HepG2 (cell line): Measurements from ENCODE around the gene FAM229B. TPM values are rescaled to one million over a fixed set of nuclear protein-coding genes. Genes with fewer than 3 reads are reported as not detected.

Experiments used
- BRD4 ChIP-seq: sonication (generic); formaldehyde crosslinking; IDR thresholded peaks from 2 replicates; pipeline ENCODE4 v1.4.0; 2020; ENCODE audit warnings: missing genetic modification reagents
- FUBP1 ChIP-seq: sonication (generic); formaldehyde crosslinking; IDR thresholded peaks from 2 replicates; pipeline ENCODE4 v1.5.1; 2020; ENCODE audit warnings: missing genetic modification reagents, mild to moderate bottlenecking, borderline replicate concordance
- IKZF5 ChIP-seq: IDR thresholded peaks from 2 replicates; pipeline ENCODE4 v1.6.1; 2018; ENCODE audit warnings: missing genetic modification reagents, mild to moderate bottlenecking, missing compliant biosample characterization
- KDM5A ChIP-seq: fragments of 200-600 bp; sonication (generic); IDR thresholded peaks from 2 replicates; pipeline ENCODE4 v1.7.0; 2018; ENCODE audit warnings: antibody characterized with exemption, mild to moderate bottlenecking, low read length, borderline replicate concordance
- LRRFIP1 ChIP-seq: sonication (generic); formaldehyde crosslinking; conservative IDR thresholded peaks from 2 replicates; pipeline ENCODE4 v1.4.0; 2020; ENCODE audit warnings: missing genetic modification reagents
- MAF1 ChIP-seq: sonication (generic); formaldehyde crosslinking; IDR thresholded peaks from 2 replicates; pipeline ENCODE4 v1.5.0; 2020; ENCODE audit warnings: missing genetic modification reagents, borderline replicate concordance
- MAFF ChIP-seq: IDR thresholded peaks from 2 replicates; pipeline ENCODE4 v1.6.1; 2011; ENCODE audit warnings: low read depth, low read length, improper control_type of control experiment
- NFKBIZ ChIP-seq: IDR thresholded peaks from 2 replicates; pipeline ENCODE4 v1.6.1; 2018; ENCODE audit warnings: missing genetic modification reagents, missing compliant biosample characterization
- NFRKB ChIP-seq: fragments of 450-650 bp; IDR thresholded peaks from 2 replicates; pipeline ENCODE4 v1.6.1; 2017
- NPAS2 ChIP-seq: sonication (generic); formaldehyde crosslinking; IDR thresholded peaks from 2 replicates; pipeline ENCODE4 v1.8.0; 2022; ENCODE audit warnings: mild to moderate bottlenecking, missing genetic modification reagents, borderline replicate concordance
- RAD21 ChIP-seq: fragments of 450-650 bp; formaldehyde crosslinking; IDR thresholded peaks from 2 replicates; pipeline ENCODE4 v1.5.0; 2020; ENCODE audit warnings: mild to moderate bottlenecking
- RFXAP ChIP-seq: sonication (generic); formaldehyde crosslinking; IDR thresholded peaks from 2 replicates; pipeline ENCODE4 v1.4.0; 2020; ENCODE audit warnings: missing genetic modification reagents, borderline replicate concordance
- XRCC5 ChIP-seq: fragments of 200-400 bp; formaldehyde crosslinking; optimal IDR thresholded peaks from 2 replicates; pipeline ENCODE3; 2017; ENCODE audit warnings: mild to moderate bottlenecking, low read length
- ZBTB34 ChIP-seq: sonication (generic); formaldehyde crosslinking; IDR thresholded peaks from 2 replicates; pipeline ENCODE4 v1.8.0; 2022; ENCODE audit warnings: mild to moderate bottlenecking, missing genetic modification reagents
- ZFY ChIP-seq: sonication (generic); formaldehyde crosslinking; IDR thresholded peaks from 2 replicates; pipeline ENCODE4 v1.4.0; 2020; ENCODE audit warnings: missing genetic modification reagents
- ZKSCAN1 ChIP-seq: fragments of 150-350 bp; IDR thresholded peaks from 2 replicates; pipeline ENCODE4 v1.6.1; 2014; ENCODE audit warnings: low read length
- ZNF639 ChIP-seq: conservative IDR thresholded peaks from 2 replicates; pipeline ENCODE4 v1.6.1; 2018; ENCODE audit warnings: missing genetic modification reagents
- ZNF644 ChIP-seq: IDR thresholded peaks from 2 replicates; pipeline ENCODE4 v1.6.1; 2016; ENCODE audit warnings: low read depth
- ZNF691 ChIP-seq: sonication (generic); formaldehyde crosslinking; IDR thresholded peaks from 2 replicates; pipeline ENCODE4 v1.4.0; 2020; ENCODE audit warnings: missing genetic modification reagents, low read depth, mild to moderate bottlenecking, borderline replicate concordance
- ZNF737 ChIP-seq: sonication (generic); formaldehyde crosslinking; IDR thresholded peaks from 2 replicates; pipeline ENCODE4 v1.5.0; 2020; ENCODE audit warnings: missing genetic modification reagents, mild to moderate bottlenecking, borderline replicate concordance
- ZNF772 ChIP-seq: sonication (generic); formaldehyde crosslinking; IDR thresholded peaks from 2 replicates; pipeline ENCODE4 v1.5.0; 2020; ENCODE audit warnings: mild to moderate bottlenecking, missing genetic modification reagents
- ZNF782 ChIP-seq: sonication (generic); formaldehyde crosslinking; IDR thresholded peaks from 2 replicates; pipeline ENCODE4 v1.4.0; 2020; ENCODE audit warnings: missing genetic modification reagents, mild to moderate bottlenecking, borderline replicate concordance
- ZSCAN12 ChIP-seq: sonication (generic); formaldehyde crosslinking; IDR thresholded peaks from 2 replicates; pipeline ENCODE4 v1.9.0; 2021; ENCODE audit warnings: mild to moderate bottlenecking, missing genetic modification reagents
- polyA plus RNA-seq, 8 experiments: library from polyadenylated mRNA; depleted of rRNA in 3 of 8; stranded (reverse) in 7 of 8; unstranded in 1 of 8; fragments of >200 nt; fragmentation: Illumina TruSeq in 4 of 8; extraction: Trizol in 4 of 8; gene quantifications; 2 replicates each; pipeline versions ENCODE4 v1.2.1 to v1.2.3, GENCODE V29; 2011 to 2016; ENCODE audit warnings: low read depth in 4 of 8, missing spikeins in 1 of 8, mixed read lengths in 1 of 8; ENCODE audit not compliant: insufficient read depth in 1 of 8
- total RNA-seq, 5 experiments: library from RNA; depleted of rRNA; stranded (reverse); fragments of >200 nt; fragmentation: Illumina TruSeq; extraction: Trizol; gene quantifications; 2 replicates each; pipeline ENCODE4 v1.2.3, GENCODE V29; 2016; ENCODE audit warnings: low read depth in 1 of 5

Gene FAM229B
- total and polyA plus RNA-seq, 2 of the 13 experiments (the other 11 are each of a cell fraction or from before 2014, with no cell fraction given) = 11.3 to 19.5 TPM

GRCh38 chr6:112145080-112145573 lies 57.7 kb downstream of the FAM229B start (continued):
- TF ChIP-seq ZBTB34 (CRISPR knock-in tag) = no peak
- TF ChIP-seq MAF1 = no peak
- TF ChIP-seq NFRKB = no peak
- no peak for TF ChIP-seq ZNF639 (CRISPR knock-in tag)
- no peak for TF ChIP-seq LRRFIP1 (CRISPR knock-in tag)
- no peak for TF ChIP-seq RAD21 (CRISPR knock-in tag)
- TF ChIP-seq ZSCAN12 = no peak
- no peak; the same call in 1 of the 2 replicates for TF ChIP-seq FUBP1
- no peak for TF ChIP-seq NPAS2
- no peak for TF ChIP-seq MAFF
- TF ChIP-seq ZNF644 (CRISPR knock-in tag) = peak; percentile 49; the same call in 1 of the 2 replicates
- no peak for TF ChIP-seq ZNF782 (CRISPR knock-in tag)
- TF ChIP-seq RFXAP (CRISPR knock-in tag) = no peak
- no peak for TF ChIP-seq BRD4 (CRISPR knock-in tag)
- no peak for TF ChIP-seq ZFY (CRISPR knock-in tag)
- no peak for TF ChIP-seq NFKBIZ
- no peak for TF ChIP-seq KDM5A
- TF ChIP-seq ZKSCAN1 = no peak
- TF ChIP-seq ZNF772 = no peak
- TF ChIP-seq ZNF737 = no peak
- no peak for TF ChIP-seq XRCC5
- TF ChIP-seq ZNF691 (CRISPR knock-in tag) = 0 out of 2 replicates have a peak, but pooled peaks have one; percentile 25
- peak; percentile 38; the same call in 1 of the 2 replicates for TF ChIP-seq IKZF5 (CRISPR knock-in tag)
